ENCODE measurements around the gene CYP2U1.

CYP2U1 gene

GRCh38 chr4:107994894-107995293, 63.5 kb downstream of the CYP2U1 start:
- ChIA-PET CTCF (interaction anchor here (2.7 kb wide), 1 partner anchor 24 kb away, joined by 11 read pairs; no protein-coding TSS in a partner anchor), POLR2A (no interaction called here)
- peaks cover 3 to 21% (median 10%) of the 10 kb centered on the region in 4 experiments for H3K36me3 ChIP-seq (ENCODE audit: control insufficient read depth in 4 of 4, insufficient read depth in 4 of 4, low read length in 3 of 4)
- DNase-seq: peak; percentile 26 to 73 (median 46)
- no peaks in the 10 kb centered on the region for H3K9me3 ChIP-seq (ENCODE audit: control extremely low read depth in 1 of 5, control insufficient read depth in 4 of 5, insufficient read depth in 2 of 5, low read depth in 1 of 5, low read length in 4 of 5)
- peaks cover 7 to 54% (median 34%) of the 10 kb centered on the region in 4 experiments for H3K4me1 ChIP-seq (ENCODE audit: control extremely low read depth in 1 of 4, control insufficient read depth in 4 of 4, insufficient read depth in 4 of 4, low read length in 3 of 4)
- H3K4me3 ChIP-seq (ENCODE audit: control insufficient read depth in 1 of 7, extremely low read depth in 1 of 7, insufficient read depth in 4 of 7, low read depth in 2 of 7, low read length in 6 of 7): no peak overlapping the region
- H3K27me3 ChIP-seq (replicated peaks in 2 of 5; ENCODE audit: control insufficient read depth in 4 of 5, insufficient read depth in 5 of 5, low read length in 4 of 5): no peaks in the 10 kb centered on the region
- H3K27ac ChIP-seq (ENCODE audit: insufficient read depth in 1 of 2, low read depth in 1 of 2, low read length in 2 of 2, poor library complexity in 1 of 2, severe bottlenecking in 2 of 2): no peak overlapping the region

- 66% methylated on average over 4 of the region's 5 CpGs for WGBS (ENCODE audit: insufficient coverage)
These were observed 65.8 kb downstream of the CYP2U1 start for GRCh38 chr4:107996949-107997788.

GRCh38 chr4:107997794-107998193, 66.4 kb downstream of the CYP2U1 start:
- Histone ChIP-seq H3K9me3 (ENCODE audit: control extremely low read depth in 1 of 5, control insufficient read depth in 4 of 5, insufficient read depth in 2 of 5, low read depth in 1 of 5, low read length in 4 of 5) (peaks cover 0 to 2% (median 0%) of the 10 kb centered on the region in 5 experiments), H3K4me3 (ENCODE audit: control insufficient read depth in 1 of 7, extremely low read depth in 1 of 7, insufficient read depth in 4 of 7, low read depth in 2 of 7, low read length in 6 of 7) (no peak overlapping the region), H3K27me3 (replicated peaks in 2 of 5; ENCODE audit: control insufficient read depth in 4 of 5, insufficient read depth in 5 of 5, low read length in 4 of 5) (no peaks in the 10 kb centered on the region), H3K36me3 (ENCODE audit: control insufficient read depth in 4 of 4, insufficient read depth in 4 of 4, low read length in 3 of 4) (peaks cover 8 to 36% (median 13%) of the 10 kb centered on the region in 4 experiments), H3K27ac (ENCODE audit: insufficient read depth in 1 of 2, low read depth in 1 of 2, low read length in 2 of 2, poor library complexity in 1 of 2, severe bottlenecking in 2 of 2) (no peak overlapping the region), H3K4me1 (ENCODE audit: control extremely low read depth in 1 of 4, control insufficient read depth in 4 of 4, insufficient read depth in 4 of 4, low read length in 3 of 4) (peaks cover 7 to 36% (median 20%) of the 10 kb centered on the region in 4 experiments)
- DNase-seq: no peak
- ChIA-PET POLR2A (no interaction called here), CTCF (interaction anchor here (1.3 kb wide), 1 partner anchor 21 kb away, joined by 4 read pairs; no protein-coding TSS in a partner anchor)
- WGBS (ENCODE audit: insufficient coverage): no CpG with 5 or more reads among the region's 2 CpGs

More at GRCh38 chr4:107996949-107997788, 65.8 kb downstream of the CYP2U1 start:
- Histone ChIP-seq H3K27me3 (replicated peaks in 2 of 5; ENCODE audit: control insufficient read depth in 4 of 5, insufficient read depth in 5 of 5, low read length in 4 of 5) (no peaks in the 10 kb centered on the region), H3K36me3 (ENCODE audit: control insufficient read depth in 4 of 4, insufficient read depth in 4 of 4, low read length in 3 of 4) (peaks cover 8 to 32% (median 12%) of the 10 kb centered on the region in 4 experiments), H3K4me1 (ENCODE audit: control extremely low read depth in 1 of 4, control insufficient read depth in 4 of 4, insufficient read depth in 4 of 4, low read length in 3 of 4) (peaks cover 7 to 38% (median 22%) of the 10 kb centered on the region in 4 experiments), H3K9me3 (ENCODE audit: control extremely low read depth in 1 of 5, control insufficient read depth in 4 of 5, insufficient read depth in 2 of 5, low read depth in 1 of 5, low read length in 4 of 5) (no peaks in the 10 kb centered on the region), H3K27ac (ENCODE audit: insufficient read depth in 1 of 2, low read depth in 1 of 2, low read length in 2 of 2, poor library complexity in 1 of 2, severe bottlenecking in 2 of 2) (no peak overlapping the region), H3K4me3 (ENCODE audit: control insufficient read depth in 1 of 7, extremely low read depth in 1 of 7, insufficient read depth in 4 of 7, low read depth in 2 of 7, low read length in 6 of 7) (no peak overlapping the region)
- ChIA-PET CTCF (interaction anchor here (1.3 kb wide), 1 partner anchor 22 kb away, joined by 4 read pairs; no protein-coding TSS in a partner anchor), POLR2A (no interaction called here)
- peak in 2 of 3 donors; percentile 34 to 57 for DNase-seq

- POLR2A ChIA-PET: no interaction called here
- DNase-seq: no peak
- Histone ChIP-seq H3K36me3 (ENCODE audit: control insufficient read depth in 4 of 4, insufficient read depth in 4 of 4, low read length in 3 of 4) (peaks cover 6 to 30% (median 11%) of the 10 kb centered on the region in 4 experiments), H3K4me1 (ENCODE audit: control extremely low read depth in 1 of 4, control insufficient read depth in 4 of 4, insufficient read depth in 4 of 4, low read length in 3 of 4) (peaks cover 0 to 16% (median 7%) of the 10 kb centered on the region in 4 experiments), H3K27ac (ENCODE audit: insufficient read depth in 1 of 2, low read depth in 1 of 2, low read length in 2 of 2, poor library complexity in 1 of 2, severe bottlenecking in 2 of 2) (no peak overlapping the region), H3K27me3 (replicated peaks in 2 of 5; ENCODE audit: control insufficient read depth in 4 of 5, insufficient read depth in 5 of 5, low read length in 4 of 5) (no peaks in the 10 kb centered on the region), H3K4me3 (ENCODE audit: control insufficient read depth in 1 of 7, extremely low read depth in 1 of 7, insufficient read depth in 4 of 7, low read depth in 2 of 7, low read length in 6 of 7) (no peak overlapping the region), H3K9me3 (ENCODE audit: control extremely low read depth in 1 of 5, control insufficient read depth in 4 of 5, insufficient read depth in 2 of 5, low read depth in 1 of 5, low read length in 4 of 5) (peaks cover 0 to 2% (median 0%) of the 10 kb centered on the region in 5 experiments)
- CTCF ChIA-PET: interaction anchor here (1.1 to 2.2 kb wide), 3 partner anchors 9 to 19 kb away, joined by 3 to 6 read pairs (median 4); no protein-coding TSS in a partner anchor
- WGBS (ENCODE audit: insufficient coverage): no CpG with 5 or more reads among the region's 2 CpGs
These were observed 68.7 kb downstream of the CYP2U1 start for GRCh38 chr4:107999932-108000539.

GRCh38 chr4:108001540-108002135, 70.3 kb downstream of the CYP2U1 start:
- no peak overlapping the region for H3K27ac ChIP-seq (ENCODE audit: insufficient read depth in 1 of 2, low read depth in 1 of 2, low read length in 2 of 2, poor library complexity in 1 of 2, severe bottlenecking in 2 of 2)
- peak in 1 of 3 donors; percentile 34 for DNase-seq
- no peaks in the 10 kb centered on the region for H3K27me3 ChIP-seq (replicated peaks in 2 of 5; ENCODE audit: control insufficient read depth in 4 of 5, insufficient read depth in 5 of 5, low read length in 4 of 5)
- 100% methylated on average over 1 of the region's 3 CpGs for WGBS (ENCODE audit: insufficient coverage)
- ChIA-PET CTCF (interaction anchor here (1.4 to 1.7 kb wide), 2 partner anchors 13 to 17 kb away, joined by 6 read pairs; no protein-coding TSS in a partner anchor), POLR2A (no interaction called here)
- peaks cover 0 to 14% (median 7%) of the 10 kb centered on the region in 4 experiments for H3K4me1 ChIP-seq (ENCODE audit: control extremely low read depth in 1 of 4, control insufficient read depth in 4 of 4, insufficient read depth in 4 of 4, low read length in 3 of 4)
- no peak overlapping the region for H3K4me3 ChIP-seq (ENCODE audit: control insufficient read depth in 1 of 7, extremely low read depth in 1 of 7, insufficient read depth in 4 of 7, low read depth in 2 of 7, low read length in 6 of 7)
- H3K9me3 ChIP-seq (ENCODE audit: control extremely low read depth in 1 of 5, control insufficient read depth in 4 of 5, insufficient read depth in 2 of 5, low read depth in 1 of 5, low read length in 4 of 5): peaks cover 0 to 2% (median 0%) of the 10 kb centered on the region in 5 experiments
- H3K36me3 ChIP-seq (ENCODE audit: control insufficient read depth in 4 of 4, insufficient read depth in 4 of 4, low read length in 3 of 4): peaks cover 6 to 36% (median 11%) of the 10 kb centered on the region in 4 experiments

All from common myeloid progenitor, CD34-positive (primary cell).